OCI-LY1 (cell line): ENCODE data around the gene GATA2.

Source experiments
- CTCF ChIP-seq: fragments of 200-600 bp; sonication (generic), shearing (Covaris generic); IDR thresholded peaks from 2 replicates; pipeline ENCODE4 v1.5.1; 2017; ENCODE audit warnings: mild to moderate bottlenecking, antibody characterized with exemption, low read length, moderate library complexity, mixed read lengths
- EZH2 ChIP-seq: fragments of 200-600 bp; sonication (generic), shearing (Covaris generic); IDR thresholded peaks from 2 replicates; pipeline ENCODE4 v1.8.0; 2017; ENCODE audit warnings: borderline replicate concordance, mixed run types, mild to moderate bottlenecking, antibody characterized with exemption, low read length, moderate library complexity, mixed read lengths

DNA sequence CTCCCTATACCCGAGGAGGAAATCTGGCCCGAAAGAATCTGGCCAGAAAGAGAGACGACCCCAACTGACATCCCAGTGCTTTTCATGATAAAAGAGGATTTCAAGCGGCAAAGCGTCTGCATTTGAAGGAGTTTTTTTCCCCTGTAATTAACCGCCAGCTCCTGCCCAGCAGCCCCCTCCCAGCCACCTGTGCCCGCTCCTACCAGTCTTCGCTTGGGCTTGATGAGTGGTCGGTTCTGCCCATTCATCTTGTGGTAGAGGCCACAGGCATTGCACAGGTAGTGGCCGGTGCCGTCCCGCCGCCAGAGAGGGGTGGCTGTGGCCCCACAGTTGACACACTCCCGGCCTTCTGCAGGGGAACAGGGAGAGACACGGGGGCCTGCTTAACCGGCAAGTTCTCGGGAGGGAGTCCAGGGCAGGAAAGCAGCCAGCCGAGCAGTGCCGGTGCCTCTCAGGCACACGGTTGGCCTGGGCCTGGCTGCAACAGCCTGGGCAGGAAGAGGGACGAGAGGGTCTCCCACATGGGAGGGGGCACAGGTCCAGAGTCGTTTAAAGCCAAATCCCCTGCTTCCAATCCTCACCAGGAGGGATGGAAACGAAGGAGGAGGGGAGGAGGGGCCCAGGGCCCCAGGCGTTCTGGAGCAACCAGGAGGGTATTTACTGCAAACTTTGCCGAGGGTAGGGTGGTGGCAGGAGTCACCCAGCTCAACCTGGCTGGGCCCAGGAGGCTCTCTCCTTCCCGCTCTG, 9.2 kb downstream of the GATA2 start:
- TF ChIP-seq CTCF: no peak
- TF ChIP-seq EZH2: no peak
